HL-60 (cell line): ENCODE measurements around the gene USP36.
"Not testable (repeated sequence)": the region's sequence is repeated elsewhere in the genome, so short reads cannot be mapped to it uniquely, and the experiment has no call there.

Source experiments
- DNase-seq, 2 experiments: peaks; one replicate each; pipeline ENCODE4 v3.0.0-alpha.2; 2010 to 2020; ENCODE audit warnings: low read depth in 1 of 2, low spot score in 1 of 2
- H3K27ac ChIP-seq: fragments of 250-450 bp; sonication (Bioruptor Pico); replicated peaks from 2 replicates; pipeline ENCODE4 v1.5.1; 2020; ENCODE audit warnings: mild to moderate bottlenecking, moderate library complexity
- H3K27me3 ChIP-seq: fragments of 250-450 bp; sonication (Bioruptor Pico); 2 replicates; pipeline ENCODE4 v1.5.1; 2021; ENCODE audit warnings: mild to moderate bottlenecking, moderate library complexity; ENCODE audit not compliant: insufficient read depth, poor library complexity, severe bottlenecking
- H3K4me3 ChIP-seq: replicated peaks from 2 replicates; pipeline ENCODE4 v1.5.1; 2011; ENCODE audit warnings: mild to moderate bottlenecking, control low read depth, low read length; ENCODE audit not compliant: insufficient read depth
- GABPA ChIP-seq: IDR thresholded peaks from 2 replicates; pipeline ENCODE4 v1.6.1; 2012; ENCODE audit warnings: low read depth
- POLR2AphosphoS5 ChIP-seq: IDR thresholded peaks from 2 replicates; pipeline ENCODE4 v1.6.1; 2012; ENCODE audit warnings: low read depth
- SPI1 ChIP-seq: IDR thresholded peaks from 2 replicates; pipeline ENCODE4 v1.6.1; 2012; ENCODE audit warnings: low read depth, mild to moderate bottlenecking, borderline replicate concordance
- TF ChIP-seq, protein P1 (sequence below): IDR thresholded peaks from one replicate; pipeline ENCODE4 v1.5.1; 2011; ENCODE audit warnings: low read length, control low read depth, inconsistent platforms; ENCODE audit not compliant: insufficient read depth
- TF ChIP-seq, protein P2 (sequence below): IDR thresholded peaks from 2 replicates; pipeline ENCODE4 v1.6.1; 2012; ENCODE audit warnings: low read depth; ENCODE audit not compliant: insufficient replicate concordance

Gene USP36

GRCh38 chr17:78751447-78752161, 89.0 kb downstream of the USP36 start:
- H3K27ac ChIP-seq: no peak overlapping the region
- H3K27me3 ChIP-seq: no peaks in the 10 kb centered on the region
- no peak for DNase-seq
- H3K4me3 ChIP-seq: no peak overlapping the region
- no peak for TF ChIP-seq GABPA
- TF ChIP-seq, protein P1, sequence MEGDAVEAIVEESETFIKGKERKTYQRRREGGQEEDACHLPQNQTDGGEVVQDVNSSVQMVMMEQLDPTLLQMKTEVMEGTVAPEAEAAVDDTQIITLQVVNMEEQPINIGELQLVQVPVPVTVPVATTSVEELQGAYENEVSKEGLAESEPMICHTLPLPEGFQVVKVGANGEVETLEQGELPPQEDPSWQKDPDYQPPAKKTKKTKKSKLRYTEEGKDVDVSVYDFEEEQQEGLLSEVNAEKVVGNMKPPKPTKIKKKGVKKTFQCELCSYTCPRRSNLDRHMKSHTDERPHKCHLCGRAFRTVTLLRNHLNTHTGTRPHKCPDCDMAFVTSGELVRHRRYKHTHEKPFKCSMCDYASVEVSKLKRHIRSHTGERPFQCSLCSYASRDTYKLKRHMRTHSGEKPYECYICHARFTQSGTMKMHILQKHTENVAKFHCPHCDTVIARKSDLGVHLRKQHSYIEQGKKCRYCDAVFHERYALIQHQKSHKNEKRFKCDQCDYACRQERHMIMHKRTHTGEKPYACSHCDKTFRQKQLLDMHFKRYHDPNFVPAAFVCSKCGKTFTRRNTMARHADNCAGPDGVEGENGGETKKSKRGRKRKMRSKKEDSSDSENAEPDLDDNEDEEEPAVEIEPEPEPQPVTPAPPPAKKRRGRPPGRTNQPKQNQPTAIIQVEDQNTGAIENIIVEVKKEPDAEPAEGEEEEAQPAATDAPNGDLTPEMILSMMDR: no peak
- no peak for TF ChIP-seq POLR2AphosphoS5
- no peak for TF ChIP-seq SPI1
- TF ChIP-seq, protein P2, sequence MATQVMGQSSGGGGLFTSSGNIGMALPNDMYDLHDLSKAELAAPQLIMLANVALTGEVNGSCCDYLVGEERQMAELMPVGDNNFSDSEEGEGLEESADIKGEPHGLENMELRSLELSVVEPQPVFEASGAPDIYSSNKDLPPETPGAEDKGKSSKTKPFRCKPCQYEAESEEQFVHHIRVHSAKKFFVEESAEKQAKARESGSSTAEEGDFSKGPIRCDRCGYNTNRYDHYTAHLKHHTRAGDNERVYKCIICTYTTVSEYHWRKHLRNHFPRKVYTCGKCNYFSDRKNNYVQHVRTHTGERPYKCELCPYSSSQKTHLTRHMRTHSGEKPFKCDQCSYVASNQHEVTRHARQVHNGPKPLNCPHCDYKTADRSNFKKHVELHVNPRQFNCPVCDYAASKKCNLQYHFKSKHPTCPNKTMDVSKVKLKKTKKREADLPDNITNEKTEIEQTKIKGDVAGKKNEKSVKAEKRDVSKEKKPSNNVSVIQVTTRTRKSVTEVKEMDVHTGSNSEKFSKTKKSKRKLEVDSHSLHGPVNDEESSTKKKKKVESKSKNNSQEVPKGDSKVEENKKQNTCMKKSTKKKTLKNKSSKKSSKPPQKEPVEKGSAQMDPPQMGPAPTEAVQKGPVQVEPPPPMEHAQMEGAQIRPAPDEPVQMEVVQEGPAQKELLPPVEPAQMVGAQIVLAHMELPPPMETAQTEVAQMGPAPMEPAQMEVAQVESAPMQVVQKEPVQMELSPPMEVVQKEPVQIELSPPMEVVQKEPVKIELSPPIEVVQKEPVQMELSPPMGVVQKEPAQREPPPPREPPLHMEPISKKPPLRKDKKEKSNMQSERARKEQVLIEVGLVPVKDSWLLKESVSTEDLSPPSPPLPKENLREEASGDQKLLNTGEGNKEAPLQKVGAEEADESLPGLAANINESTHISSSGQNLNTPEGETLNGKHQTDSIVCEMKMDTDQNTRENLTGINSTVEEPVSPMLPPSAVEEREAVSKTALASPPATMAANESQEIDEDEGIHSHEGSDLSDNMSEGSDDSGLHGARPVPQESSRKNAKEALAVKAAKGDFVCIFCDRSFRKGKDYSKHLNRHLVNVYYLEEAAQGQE: no peak

DNA sequence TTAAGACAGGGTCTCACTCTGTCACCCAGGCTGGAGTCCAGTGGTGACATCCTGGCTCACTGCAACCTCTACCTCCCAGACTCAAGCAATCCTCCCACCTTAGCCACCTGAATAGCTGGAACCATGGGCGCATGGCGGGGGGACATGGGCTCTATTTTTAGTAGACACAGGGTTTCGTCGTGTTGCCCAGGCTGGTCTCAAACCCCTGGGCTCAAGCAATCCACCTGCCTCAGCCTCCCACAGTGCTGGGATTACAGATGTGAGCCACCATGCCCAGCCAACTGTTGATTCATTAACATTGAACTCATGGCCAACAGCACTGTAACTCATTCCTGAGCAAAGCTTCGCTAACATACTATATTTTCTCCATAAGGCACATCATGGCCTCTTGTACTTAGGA, 89.6 kb downstream of the USP36 start:
- not testable (repeated sequence) for DNase-seq, H3K27me3 ChIP-seq, H3K4me3 ChIP-seq, H3K27ac ChIP-seq

DNA sequence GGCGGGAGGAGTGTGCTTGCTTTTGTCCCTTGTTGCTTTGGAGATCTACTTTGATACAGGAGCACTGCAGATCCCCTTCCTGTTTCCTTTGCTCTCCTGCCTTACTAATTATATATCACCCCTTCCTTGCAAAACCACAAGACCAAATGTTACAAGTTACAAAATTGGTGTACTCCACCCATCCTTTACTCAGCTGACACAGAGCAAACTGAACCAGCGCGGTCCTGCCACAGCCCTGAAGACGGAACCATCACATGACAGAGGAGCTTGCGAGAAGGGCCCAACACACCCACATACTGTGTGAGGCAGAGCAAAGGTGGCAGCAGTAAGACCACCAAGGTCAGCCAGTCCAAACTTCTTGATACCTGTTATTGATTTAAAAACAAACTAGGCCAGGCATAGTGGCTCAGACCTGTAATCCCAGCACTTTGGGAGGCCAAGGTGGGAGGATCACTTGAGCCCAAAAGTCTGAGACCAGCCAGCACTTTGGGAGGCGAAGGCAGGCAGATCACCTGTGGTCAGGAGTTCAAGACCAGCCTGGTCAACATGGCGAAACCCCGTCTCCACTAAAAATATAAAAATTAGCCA, 91.8 kb downstream of the USP36 start:
- H3K27ac ChIP-seq: peak overlapping the region; percentile 79
- TF ChIP-seq GABPA (peak; percentile 25; the same call in 1 of the 2 replicates), SPI1 (peak; percentile 79), POLR2AphosphoS5 (peak; percentile 68)
- TF ChIP-seq, protein P1: no peak
- TF ChIP-seq, protein P2: peak; percentile 22
- peak; percentile 85 to 94 for DNase-seq
- no peak overlapping the region for H3K4me3 ChIP-seq
- no peaks in the 10 kb centered on the region for H3K27me3 ChIP-seq

- Histone ChIP-seq H3K4me3 (no peak overlapping the region), H3K27ac (peak overlapping the region; percentile 79), H3K27me3 (no peaks in the 10 kb centered on the region)
- TF ChIP-seq, protein P2: no peak
- TF ChIP-seq GABPA: no peak
- DNase-seq: peak; percentile 15 to 73
Observed at GRCh38 chr17:78748048-78748729, 92.4 kb downstream of the USP36 start.
